Measurements from ENCODE around the gene TCHH.

TCHH gene

GRCh38 chr1:152072311-152072710 lies 42.9 kb downstream of the TCHH start:
- Histone ChIP-seq H3K4me3 (ENCODE audit: low read length) (no peak overlapping the region), H3K27me3 (ENCODE audit: low read depth, low read length) (peaks cover 86% of the 10 kb centered on the region), H3K4me2 (ENCODE audit: low read length) (no peak overlapping the region), H3K36me3 (replicated peaks; ENCODE audit: low read depth, low read length) (no peaks in the 10 kb centered on the region), H3K9ac (ENCODE audit: low read length) (no peak overlapping the region), H3K79me2 (ENCODE audit: low read length) (no peaks in the 10 kb centered on the region), H3K9me3 (ENCODE audit: insufficient read depth, low read length) (no peaks in the 10 kb centered on the region), H4K20me1 (ENCODE audit: insufficient read depth, low read length) (no peaks in the 10 kb centered on the region), H3K4me1 (ENCODE audit: low read length) (no peaks in the 10 kb centered on the region), H2AFZ (ENCODE audit: low read depth, low read length) (no peak overlapping the region), H3K27ac (ENCODE audit: low read length) (no peak overlapping the region)
- no peak for TF ChIP-seq CTCF (IDR thresholded peaks at IDR 0.05; ENCODE audit: low read depth, low read length)
- TF ChIP-seq EZH2phosphoT487 (IDR thresholded peaks at IDR 0.05; ENCODE audit: low read depth), result no peak

- H3K9ac ChIP-seq (ENCODE audit: low read length), result no peak overlapping the region
- no peak overlapping the region for H2AFZ ChIP-seq (ENCODE audit: low read depth, low read length)
- H3K4me3 ChIP-seq (ENCODE audit: low read length), result no peak overlapping the region
- H3K79me2 ChIP-seq (ENCODE audit: low read length), result no peaks in the 10 kb centered on the region
- TF ChIP-seq EZH2phosphoT487 (IDR thresholded peaks at IDR 0.05; ENCODE audit: low read depth), result no peak
- no peak for TF ChIP-seq CTCF (IDR thresholded peaks at IDR 0.05; ENCODE audit: low read depth, low read length)
- H3K9me3 ChIP-seq (ENCODE audit: insufficient read depth, low read length), result no peaks in the 10 kb centered on the region
- H3K4me1 ChIP-seq (ENCODE audit: low read length), result no peaks in the 10 kb centered on the region
- no peaks in the 10 kb centered on the region for H3K36me3 ChIP-seq (replicated peaks; ENCODE audit: low read depth, low read length)
- H3K27me3 ChIP-seq (ENCODE audit: low read depth, low read length), result peaks cover 84% of the 10 kb centered on the region
- H3K4me2 ChIP-seq (ENCODE audit: low read length), result no peak overlapping the region
- no peak overlapping the region for H3K27ac ChIP-seq (ENCODE audit: low read length)
- H4K20me1 ChIP-seq (ENCODE audit: insufficient read depth, low read length), result no peaks in the 10 kb centered on the region
Observed at GRCh38 chr1:152071123-152071522, 44.1 kb downstream of the TCHH start.

- Histone ChIP-seq H2AFZ (ENCODE audit: low read depth, low read length) (no peak overlapping the region), H3K79me2 (ENCODE audit: low read length) (no peaks in the 10 kb centered on the region), H3K9me3 (ENCODE audit: insufficient read depth, low read length) (no peaks in the 10 kb centered on the region), H3K27ac (ENCODE audit: low read length) (no peak overlapping the region), H3K4me1 (ENCODE audit: low read length) (no peaks in the 10 kb centered on the region), H3K4me2 (ENCODE audit: low read length) (no peak overlapping the region), H3K9ac (ENCODE audit: low read length) (no peak overlapping the region), H3K36me3 (replicated peaks; ENCODE audit: low read depth, low read length) (no peaks in the 10 kb centered on the region), H4K20me1 (ENCODE audit: insufficient read depth, low read length) (no peaks in the 10 kb centered on the region), H3K4me3 (ENCODE audit: low read length) (no peak overlapping the region), H3K27me3 (ENCODE audit: low read depth, low read length) (peaks cover 69% of the 10 kb centered on the region)
- TF ChIP-seq CTCF (IDR thresholded peaks at IDR 0.05; ENCODE audit: low read depth, low read length) (no peak), EZH2phosphoT487 (IDR thresholded peaks at IDR 0.05; ENCODE audit: low read depth) (no peak)
Observed at GRCh38 chr1:152067929-152068328, 47.3 kb downstream of the TCHH start.

GRCh38 chr1:152067150-152067549 lies 48.1 kb downstream of the TCHH start:
- no peaks in the 10 kb centered on the region for H4K20me1 ChIP-seq (ENCODE audit: insufficient read depth, low read length)
- H3K9ac ChIP-seq (ENCODE audit: low read length), result no peak overlapping the region
- H2AFZ ChIP-seq (ENCODE audit: low read depth, low read length), result no peak overlapping the region
- no peaks in the 10 kb centered on the region for H3K36me3 ChIP-seq (replicated peaks; ENCODE audit: low read depth, low read length)
- H3K9me3 ChIP-seq (ENCODE audit: insufficient read depth, low read length), result no peaks in the 10 kb centered on the region
- no peak overlapping the region for H3K27ac ChIP-seq (ENCODE audit: low read length)
- no peaks in the 10 kb centered on the region for H3K4me1 ChIP-seq (ENCODE audit: low read length)
- no peak overlapping the region for H3K4me3 ChIP-seq (ENCODE audit: low read length)
- no peak overlapping the region for H3K4me2 ChIP-seq (ENCODE audit: low read length)
- H3K27me3 ChIP-seq (ENCODE audit: low read depth, low read length), result peaks cover 69% of the 10 kb centered on the region
- no peaks in the 10 kb centered on the region for H3K79me2 ChIP-seq (ENCODE audit: low read length)
- no peak for TF ChIP-seq EZH2phosphoT487 (IDR thresholded peaks at IDR 0.05; ENCODE audit: low read depth)
- TF ChIP-seq CTCF (IDR thresholded peaks at IDR 0.05; ENCODE audit: low read depth, low read length), result no peak

All from OCI-LY3 (cell line).